GM18498 (cell line): Measurements from ENCODE around the gene SLC29A2.
"Not testable (repeated sequence)": the region's sequence is repeated elsewhere in the genome, so short reads cannot be mapped to it uniquely, and the experiment has no call there.

Experiments used
- ATAC-seq: cut with Tn5 transposase; IDR thresholded peaks from one replicate; pipeline ENCODE4 v1.9.1; 2021; ENCODE audit warnings: mild to moderate bottlenecking, moderate library complexity; ENCODE audit not compliant: unreplicated experiment

Gene SLC29A2

DNA sequence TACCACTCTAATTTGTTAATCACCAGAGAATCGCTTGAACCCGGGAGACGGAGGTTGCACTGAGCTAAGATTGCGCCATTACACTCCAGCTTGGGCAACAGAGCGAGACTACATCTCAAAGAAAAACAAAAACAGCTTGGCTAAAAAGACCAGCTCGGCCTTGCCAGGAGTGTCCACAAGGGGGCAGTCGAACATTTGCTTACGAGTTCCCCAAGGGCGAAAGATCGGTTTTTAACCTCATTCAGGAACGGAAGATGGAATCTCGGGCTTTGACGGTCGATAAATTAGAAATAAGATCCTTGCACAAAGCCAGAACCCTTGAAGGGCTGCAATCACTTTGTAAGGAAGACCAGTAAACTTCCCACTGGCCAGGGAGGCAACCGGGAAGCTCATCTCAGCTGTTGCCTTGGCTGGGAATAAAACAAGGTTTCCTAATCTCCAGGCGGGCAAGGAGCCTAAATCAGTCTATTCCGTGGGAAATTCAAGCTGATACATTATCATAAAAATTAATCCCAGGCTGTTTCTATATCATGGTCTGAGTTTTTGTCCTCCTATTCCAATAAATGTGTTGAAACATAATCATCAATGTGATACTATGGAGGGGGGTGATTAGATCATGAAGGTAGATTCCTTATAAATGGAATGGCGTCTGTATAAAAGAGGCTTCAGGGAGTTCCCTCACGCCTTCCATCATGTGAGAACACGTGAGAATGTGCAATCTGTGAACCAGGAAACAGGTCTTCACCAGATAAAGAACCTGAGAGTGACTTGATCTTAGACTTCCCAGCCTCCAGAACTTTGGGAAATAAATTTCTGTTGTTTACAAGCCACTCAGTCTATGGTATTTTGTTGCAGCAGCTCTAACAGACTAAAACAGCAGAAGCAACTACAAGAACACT is 14.9 kb upstream of the SLC29A2 start:
- no peak for ATAC-seq

GRCh38 chr11:66384316-66384715 is 12.8 kb upstream of the SLC29A2 start:
- not testable (repeated sequence) for ATAC-seq

GRCh38 chr11:66380264-66380663 is 8.7 kb upstream of the SLC29A2 start:
- not testable (repeated sequence) for ATAC-seq

GRCh38 chr11:66373690-66374287 is 2.2 kb upstream of the SLC29A2 start:
- not testable (repeated sequence) for ATAC-seq

- no peak for ATAC-seq
Observed at GRCh38 chr11:66373265-66373664, 1.7 kb upstream of the SLC29A2 start.

DNA sequence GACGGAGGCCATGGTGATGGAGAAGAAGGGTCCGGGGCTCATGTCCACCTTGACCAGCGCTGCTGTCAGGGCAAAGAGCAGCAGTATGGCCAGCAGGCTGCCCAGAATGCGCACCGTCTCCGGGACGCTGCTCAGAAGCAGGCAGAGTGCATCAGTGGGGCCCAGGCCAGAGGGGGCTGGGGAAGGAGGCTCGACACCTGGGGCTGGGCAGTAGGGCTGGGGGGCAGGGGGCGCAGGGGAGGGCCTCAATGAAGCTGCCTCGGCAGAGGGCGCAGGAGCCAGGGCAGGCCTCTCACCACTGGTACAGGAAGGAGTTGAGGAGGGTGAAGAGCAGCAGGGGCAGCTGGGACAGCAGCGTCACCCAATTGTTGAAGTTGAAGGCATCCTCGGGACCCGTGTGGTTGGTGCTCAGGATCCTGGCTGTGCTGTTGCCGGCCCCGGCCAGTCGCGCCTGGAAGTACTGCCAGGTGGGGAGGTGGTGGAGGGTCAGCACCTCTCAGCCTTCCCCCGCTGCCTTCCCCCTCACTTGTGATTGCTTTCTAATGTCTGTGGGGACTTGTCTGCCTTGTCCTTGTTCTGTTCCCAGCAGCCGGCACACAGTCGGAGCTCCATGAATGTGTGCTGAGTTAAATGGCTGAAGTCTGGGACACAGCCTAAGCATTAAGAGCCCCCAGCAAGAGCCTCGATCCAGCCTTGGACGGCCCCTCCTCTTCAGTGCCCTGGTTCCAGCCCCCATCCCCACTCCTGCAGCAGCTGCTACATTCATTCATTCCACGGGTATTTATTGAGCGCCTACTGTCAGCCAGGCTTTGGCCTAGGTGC is 2.3 kb downstream of the SLC29A2 start:
- ATAC-seq: no peak

DNA sequence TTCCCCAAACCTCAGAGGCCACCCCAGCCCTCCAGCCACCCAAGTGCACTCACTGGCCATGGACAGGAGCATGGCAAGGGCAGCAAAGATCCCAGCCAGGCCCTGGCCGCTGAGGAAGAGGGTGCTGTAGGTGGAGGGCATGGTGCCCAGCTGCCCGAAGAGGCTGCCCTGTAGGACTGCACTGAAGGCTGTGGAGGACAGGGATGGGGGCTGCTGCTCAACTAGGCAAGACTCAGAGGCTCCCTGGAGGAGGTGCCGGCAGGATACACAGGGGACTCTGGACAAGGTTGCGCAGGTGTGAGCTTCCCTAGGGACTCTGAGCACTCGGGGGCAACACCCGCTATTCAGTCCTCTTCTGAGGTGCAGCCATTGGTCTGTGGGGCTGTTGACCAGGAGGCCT is 3.1 kb downstream of the SLC29A2 start:
- no peak for ATAC-seq

DNA sequence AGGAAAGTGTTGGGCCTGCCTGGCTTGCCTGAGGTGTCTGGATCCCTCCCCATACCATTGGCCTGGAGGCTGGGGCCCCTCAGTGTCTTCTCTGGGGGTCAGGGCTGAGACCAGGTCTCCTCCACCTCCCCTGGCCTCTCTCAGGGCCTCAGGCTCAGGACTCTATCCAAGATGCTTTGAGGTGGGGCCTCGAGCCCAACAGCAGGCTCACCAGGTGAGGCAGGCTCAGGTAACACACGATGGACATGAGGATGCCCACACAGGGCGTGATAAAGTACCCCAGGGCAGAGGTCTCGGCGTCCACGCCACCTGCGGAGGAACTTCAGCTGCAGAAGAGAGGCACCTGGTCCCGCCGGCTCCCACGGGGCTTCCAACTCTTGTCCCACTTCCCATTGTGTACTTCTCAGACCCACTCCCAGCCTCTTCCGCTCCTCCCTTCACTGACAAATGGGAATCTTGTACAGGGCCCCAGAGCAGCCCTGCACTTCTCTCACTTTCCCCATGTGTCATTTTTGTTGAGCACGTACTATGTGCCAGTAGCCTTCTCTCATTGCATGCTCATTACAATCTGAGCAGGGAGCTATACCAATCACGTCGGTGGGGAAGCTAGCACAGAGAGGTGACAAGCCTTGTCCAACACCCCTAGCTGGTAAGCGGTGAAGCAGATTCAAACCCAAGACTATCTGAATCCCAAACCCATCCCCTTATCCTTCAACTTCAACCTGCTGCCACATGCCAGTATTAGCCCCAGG is 3.8 kb downstream of the SLC29A2 start:
- ATAC-seq: no peak

DNA sequence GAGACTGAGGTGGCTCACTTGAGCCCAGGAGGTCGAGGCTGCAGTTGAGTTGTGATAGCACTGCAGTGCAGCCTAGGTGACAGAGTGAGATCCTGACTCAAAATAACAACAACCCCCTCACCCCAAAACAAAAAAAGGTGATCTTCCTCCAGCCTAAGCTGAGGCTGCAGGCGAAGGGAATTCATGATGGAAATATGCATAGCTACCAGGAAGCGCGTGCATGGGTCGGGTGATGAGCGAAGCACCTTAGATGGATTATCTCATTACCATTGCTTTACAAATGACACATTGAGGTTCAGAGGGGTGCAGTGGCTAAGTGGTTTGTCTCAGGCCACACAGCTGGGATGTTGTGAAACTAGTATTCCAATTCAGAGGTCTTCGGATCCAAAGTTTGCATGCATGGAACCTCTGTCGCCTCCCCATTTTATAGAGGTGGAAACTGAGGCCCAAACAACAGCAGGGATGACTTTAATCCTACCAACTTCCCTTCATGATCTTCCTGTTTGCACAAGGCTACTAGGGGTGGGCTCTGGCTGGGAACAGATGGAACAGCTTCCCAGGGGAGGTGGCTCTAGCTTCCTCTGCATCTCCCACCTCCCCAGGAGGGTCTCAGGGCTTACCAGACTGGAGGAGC is 4.6 kb downstream of the SLC29A2 start:
- ATAC-seq: no peak

GRCh38 chr11:66365711-66366619 is 5.6 kb downstream of the SLC29A2 start:
- ATAC-seq: no peak

- ATAC-seq: no peak
Observed at GRCh38 chr11:66365166-66365565, 6.4 kb downstream of the SLC29A2 start.

- no peak for ATAC-seq
Observed at GRCh38 chr11:66363805-66364535, 7.6 kb downstream of the SLC29A2 start.

GRCh38 chr11:66363187-66363601 is 8.4 kb downstream of the SLC29A2 start:
- ATAC-seq: no peak

- no peak for ATAC-seq
Observed at GRCh38 chr11:66362481-66363147, 8.9 kb downstream of the SLC29A2 start.

- ATAC-seq: no peak
Observed at GRCh38 chr11:66361502-66361941, 10.0 kb downstream of the SLC29A2 start.

DNA sequence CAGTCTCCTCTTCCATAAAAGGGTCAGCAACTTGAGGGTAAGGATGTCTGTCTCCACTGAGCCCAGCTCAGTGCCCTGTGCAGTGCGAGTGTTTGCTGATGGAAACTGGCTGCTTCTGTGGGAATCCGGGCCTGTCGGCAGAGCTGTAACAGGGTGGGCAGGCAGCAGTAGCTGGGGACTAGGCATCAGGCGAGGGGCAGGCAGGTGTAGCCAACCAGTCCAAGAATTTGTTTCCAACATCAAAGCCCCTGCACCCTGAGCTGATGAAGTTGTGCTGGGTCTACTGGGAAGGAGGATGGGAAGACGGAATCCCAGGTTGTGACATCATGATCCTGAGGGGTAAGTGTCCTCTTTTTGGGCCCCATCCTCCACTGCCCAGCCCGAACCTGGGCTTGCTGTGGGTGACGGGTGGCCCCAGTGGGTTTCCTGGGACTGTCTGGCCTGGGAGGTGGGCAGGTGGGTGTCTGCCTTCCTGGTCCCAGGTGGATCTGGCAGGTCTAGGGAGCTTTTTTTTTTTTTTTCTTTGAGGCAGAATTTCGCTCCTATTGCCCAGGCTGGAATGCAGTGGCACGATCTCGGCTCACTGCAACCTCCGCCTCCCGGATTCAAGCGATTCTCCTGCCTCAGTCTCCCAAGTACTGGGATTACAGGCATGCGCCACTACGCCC is 11.0 kb downstream of the SLC29A2 start:
- ATAC-seq: no peak

DNA sequence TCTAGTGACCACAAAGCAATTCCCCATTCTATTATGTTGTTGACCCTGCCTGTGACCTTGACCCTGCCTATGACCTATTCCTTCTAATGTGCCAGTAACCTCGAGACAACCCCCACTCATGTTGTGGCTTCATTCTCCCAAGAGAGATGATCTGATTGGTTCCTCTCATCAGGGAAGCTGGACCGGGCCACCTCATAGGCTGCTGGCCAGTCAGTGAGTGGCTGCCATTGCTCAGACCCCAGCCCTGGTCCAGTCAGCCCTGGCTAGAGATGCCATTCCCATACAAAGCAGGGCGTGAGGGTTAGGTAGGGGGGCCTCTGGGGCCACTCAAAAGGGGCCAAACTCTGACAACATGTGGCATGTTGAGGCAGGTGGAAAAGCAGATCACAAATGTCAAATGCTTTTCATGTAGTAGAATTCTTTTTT is 11.9 kb downstream of the SLC29A2 start:
- ATAC-seq: no peak
